Measurements from ENCODE around the gene CERT1. TPM values are rescaled to one million over a fixed set of nuclear protein-coding genes. Genes with fewer than 3 reads are reported as not detected.

The CERT1 gene, protein sequence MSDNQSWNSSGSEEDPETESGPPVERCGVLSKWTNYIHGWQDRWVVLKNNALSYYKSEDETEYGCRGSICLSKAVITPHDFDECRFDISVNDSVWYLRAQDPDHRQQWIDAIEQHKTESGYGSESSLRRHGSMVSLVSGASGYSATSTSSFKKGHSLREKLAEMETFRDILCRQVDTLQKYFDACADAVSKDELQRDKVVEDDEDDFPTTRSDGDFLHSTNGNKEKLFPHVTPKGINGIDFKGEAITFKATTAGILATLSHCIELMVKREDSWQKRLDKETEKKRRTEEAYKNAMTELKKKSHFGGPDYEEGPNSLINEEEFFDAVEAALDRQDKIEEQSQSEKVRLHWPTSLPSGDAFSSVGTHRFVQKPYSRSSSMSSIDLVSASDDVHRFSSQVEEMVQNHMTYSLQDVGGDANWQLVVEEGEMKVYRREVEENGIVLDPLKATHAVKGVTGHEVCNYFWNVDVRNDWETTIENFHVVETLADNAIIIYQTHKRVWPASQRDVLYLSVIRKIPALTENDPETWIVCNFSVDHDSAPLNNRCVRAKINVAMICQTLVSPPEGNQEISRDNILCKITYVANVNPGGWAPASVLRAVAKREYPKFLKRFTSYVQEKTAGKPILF
- polyA plus RNA-seq, result 48.8 and 57.1 TPM in 2 replicates

DNA sequence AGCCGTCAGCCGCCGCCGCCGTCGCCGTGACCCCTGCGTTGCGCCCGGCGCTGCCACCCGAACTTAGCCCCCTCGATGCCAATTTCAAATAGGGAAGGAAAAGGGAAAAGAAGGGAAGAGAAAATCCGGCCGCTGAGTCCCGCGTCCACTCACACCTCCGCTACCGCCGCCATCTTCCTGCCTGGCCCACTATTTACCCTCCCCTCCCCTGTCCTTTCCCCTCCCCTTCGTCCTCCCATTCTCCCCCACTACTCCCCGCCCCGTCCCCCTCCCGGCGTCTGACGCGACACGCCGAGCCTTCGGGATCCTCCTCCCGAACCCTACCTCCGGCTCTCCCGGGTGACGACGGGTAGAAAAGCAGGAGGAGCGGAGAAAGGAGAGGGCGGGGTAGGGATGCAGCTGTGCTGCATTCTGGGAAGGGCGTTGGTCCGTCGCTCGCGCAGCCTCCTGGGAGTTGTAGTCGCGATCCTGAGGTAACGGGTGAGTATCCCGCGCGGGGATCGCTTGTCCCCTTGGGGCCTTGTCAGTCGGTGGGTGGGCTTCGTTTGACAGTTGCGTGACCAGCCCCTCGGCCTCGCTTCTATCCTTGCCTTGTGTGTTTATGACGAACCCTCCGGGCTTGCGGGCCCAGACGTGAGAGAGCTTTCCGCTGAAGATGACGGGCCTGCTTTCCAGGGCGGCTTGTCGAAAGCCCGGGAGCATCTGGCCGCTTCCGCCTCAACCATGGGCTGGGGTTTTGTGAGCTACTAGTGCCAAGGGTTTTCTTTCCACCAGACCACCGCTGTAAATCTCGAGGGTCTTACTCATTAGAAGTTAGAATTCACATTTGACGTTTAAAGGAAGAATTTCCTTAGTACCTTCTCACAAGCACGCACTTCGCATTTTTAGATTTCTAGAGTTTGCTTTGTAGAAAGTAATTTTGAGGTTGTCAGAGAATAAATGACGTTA, at the start of gene CERT1, which contains the start of gene POLK:
Gene CERT1 (minus strand): TSS at position 195 of the 948 bp plus-strand sequence. CDS start 422 bp downstream, outside the sequence.
Gene POLK (plus strand): TSS at position 457 of the 948 bp plus-strand sequence.

DNA sequence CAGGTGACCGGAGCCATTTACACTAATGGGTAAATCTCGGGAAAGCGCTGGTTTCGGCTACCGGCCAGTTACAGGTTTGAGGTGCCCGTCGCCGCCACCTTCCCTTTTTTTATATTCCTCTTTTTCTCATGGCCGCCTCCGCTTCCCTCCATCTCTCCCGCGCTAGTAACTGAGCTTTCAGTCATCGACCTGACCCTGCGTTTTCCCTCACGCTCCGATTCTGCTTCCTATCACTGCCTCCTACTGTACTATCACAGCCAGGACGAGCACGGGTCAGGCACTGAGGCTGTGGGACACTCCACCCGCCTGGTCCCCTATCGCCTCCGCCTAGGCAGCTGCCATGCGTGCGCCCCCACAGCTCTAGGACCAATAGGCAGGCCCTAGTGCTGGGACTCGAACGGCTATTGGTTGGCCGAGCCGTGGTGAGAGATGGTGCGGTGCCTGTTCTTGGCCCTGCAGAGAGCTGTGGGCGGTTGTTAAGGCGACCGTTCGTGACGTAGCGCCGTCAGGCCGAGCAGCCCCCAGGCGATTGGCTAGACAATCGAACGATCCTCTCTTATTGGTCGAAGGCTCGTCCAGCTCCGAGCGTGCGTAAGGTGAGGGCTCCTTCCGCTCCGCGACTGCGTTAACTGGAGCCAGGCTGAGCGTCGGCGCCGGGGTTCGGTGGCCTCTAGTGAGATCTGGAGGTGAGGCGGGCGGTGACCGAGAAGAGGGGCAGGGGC, 174.7 kb downstream of the CERT1 start, which contains the start of gene HMGCR:
Gene HMGCR (plus strand): TSS at position 606 of the 722 bp plus-strand sequence. CDS start 5,386 bp downstream, outside the sequence.

Other genes with a start within 250 kb of the CERT1 start
- gene HMGCR, start 174.4 kb downstream of the CERT1 start, polyA plus RNA-seq, result 49.2 and 55.0 TPM in 2 replicates
- gene POLK, start 262 bp upstream of the CERT1 start, polyA plus RNA-seq, result 31.6 and 44.1 TPM in 2 replicates
- 0.60 TPM in 1 of 2 replicates, not detected in the other for gene ANKDD1B, start 99.8 kb upstream of the CERT1 start, polyA plus RNA-seq
- 12.0 and 14.1 TPM in 2 replicates for gene POC5, start 205.8 kb upstream of the CERT1 start, polyA plus RNA-seq

Measured in Purkinje cell (primary cell).